Measurements from ENCODE around the gene PFN3. TPM values are rescaled to one million over a fixed set of nuclear protein-coding genes. Genes with fewer than 3 reads are reported as not detected.
A peak's percentile ranks its signal among the peaks of the same experiment; 100 is the strongest.

PFN3 gene
- total RNA-seq, 1 experiment from 2014 or later, result 0.48 TPM

DNA sequence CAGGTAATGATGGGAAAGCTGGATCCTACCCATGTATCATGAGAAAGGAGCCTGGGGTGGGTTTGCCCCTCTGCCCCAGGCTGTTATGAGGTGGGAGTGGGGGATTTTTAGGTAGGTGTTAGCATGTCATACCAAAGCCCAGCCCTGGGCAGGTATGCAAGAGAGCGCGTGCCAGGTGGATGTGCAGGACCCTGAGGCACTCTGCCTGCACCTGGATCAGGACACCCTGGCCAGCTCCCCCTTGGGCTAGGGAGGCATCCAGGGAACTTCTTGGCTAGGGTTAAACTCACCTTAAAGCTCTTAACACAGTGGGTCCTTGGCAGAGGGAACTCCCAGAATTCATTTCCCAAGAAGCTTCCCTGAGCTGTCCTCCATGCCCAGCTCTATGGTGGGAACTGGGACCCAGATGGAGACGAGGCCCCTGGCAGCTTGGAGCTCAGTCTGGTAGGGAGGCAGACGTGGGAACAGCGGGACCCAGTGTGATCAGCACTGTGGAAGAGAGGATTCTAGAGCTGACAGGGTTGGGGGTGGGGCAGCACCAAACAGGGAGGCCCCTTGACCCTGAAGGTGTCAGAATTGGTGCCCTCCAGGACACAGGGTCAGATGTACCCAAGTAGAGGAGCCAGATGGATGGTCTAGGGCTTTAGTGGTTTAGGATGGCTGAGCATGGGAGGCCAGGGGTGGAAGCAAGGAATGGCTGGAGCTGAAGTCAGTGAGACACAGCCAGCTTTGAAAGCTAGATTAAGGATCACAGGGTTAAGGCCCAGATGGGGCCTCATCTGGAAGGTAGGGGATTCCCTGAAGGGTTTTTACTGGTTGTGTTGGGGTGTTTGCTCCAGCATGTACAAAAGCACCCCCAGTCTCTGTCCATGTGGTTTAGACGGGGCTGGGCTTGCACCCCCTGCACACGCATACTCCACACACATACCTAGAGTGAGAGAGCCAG, 43.9 kb upstream of the PFN3 start:
- H3K27ac Mint-ChIP-seq, result no peak overlapping the region
- peak overlapping the region; percentile 10; the same call in 1 of the 2 replicates for H3K4me3 Mint-ChIP-seq
- TF ChIP-seq ZNF232 (CRISPR knock-in tag; IDR thresholded peaks at IDR 0.05) (0 out of 2 replicates have a peak, but pooled peaks have one; percentile 48), ZBTB21 (CRISPR knock-in tag; IDR thresholded peaks at IDR 0.05; ENCODE audit: borderline replicate concordance) (0 out of 2 replicates have a peak, but pooled peaks have one; percentile 41), TEAD4 (CRISPR knock-in tag; IDR thresholded peaks at IDR 0.05) (no peak), ARID4B (CRISPR knock-in tag; IDR thresholded peaks at IDR 0.05; ENCODE audit: borderline replicate concordance) (peak; percentile 31; the same call in 1 of the 2 replicates), KAT7 (CRISPR knock-in tag; IDR thresholded peaks at IDR 0.05; ENCODE audit: borderline replicate concordance) (no peak), ZNF512 (CRISPR knock-in tag; IDR thresholded peaks at IDR 0.05; ENCODE audit: borderline replicate concordance) (0 out of 2 replicates have a peak, but pooled peaks have one; percentile 8), EMX1 (CRISPR knock-in tag; IDR thresholded peaks at IDR 0.05) (0 out of 2 replicates have a peak, but pooled peaks have one; percentile 33)
- DNase-seq (ENCODE audit: low spot score), result no peak
- CTCF ChIA-PET, result interaction anchor here (0.6 to 15.8 kb wide), 13 partner anchors 7 to 332 kb away, joined by 3 to 171 read pairs (median 4); partner anchors contain the start of gene MXD3
- H3K9me3 Mint-ChIP-seq, result peaks cover 4% of the 10 kb centered on the region
- peaks cover 7% of the 10 kb centered on the region for H3K36me3 Mint-ChIP-seq
- H3K27me3 Mint-ChIP-seq (ENCODE audit: low read depth), result peaks cover 30% of the 10 kb centered on the region
- POLR2A ChIA-PET, result interaction anchor here (0.9 to 4.9 kb wide), 6 partner anchors 8 to 74 kb away, joined by 4 to 19 read pairs (median 5); partner anchors contain the start of gene GRK6
- H3K4me1 Mint-ChIP-seq, result peaks cover 47% of the 10 kb centered on the region
- ATAC-seq, result no peak

DNA sequence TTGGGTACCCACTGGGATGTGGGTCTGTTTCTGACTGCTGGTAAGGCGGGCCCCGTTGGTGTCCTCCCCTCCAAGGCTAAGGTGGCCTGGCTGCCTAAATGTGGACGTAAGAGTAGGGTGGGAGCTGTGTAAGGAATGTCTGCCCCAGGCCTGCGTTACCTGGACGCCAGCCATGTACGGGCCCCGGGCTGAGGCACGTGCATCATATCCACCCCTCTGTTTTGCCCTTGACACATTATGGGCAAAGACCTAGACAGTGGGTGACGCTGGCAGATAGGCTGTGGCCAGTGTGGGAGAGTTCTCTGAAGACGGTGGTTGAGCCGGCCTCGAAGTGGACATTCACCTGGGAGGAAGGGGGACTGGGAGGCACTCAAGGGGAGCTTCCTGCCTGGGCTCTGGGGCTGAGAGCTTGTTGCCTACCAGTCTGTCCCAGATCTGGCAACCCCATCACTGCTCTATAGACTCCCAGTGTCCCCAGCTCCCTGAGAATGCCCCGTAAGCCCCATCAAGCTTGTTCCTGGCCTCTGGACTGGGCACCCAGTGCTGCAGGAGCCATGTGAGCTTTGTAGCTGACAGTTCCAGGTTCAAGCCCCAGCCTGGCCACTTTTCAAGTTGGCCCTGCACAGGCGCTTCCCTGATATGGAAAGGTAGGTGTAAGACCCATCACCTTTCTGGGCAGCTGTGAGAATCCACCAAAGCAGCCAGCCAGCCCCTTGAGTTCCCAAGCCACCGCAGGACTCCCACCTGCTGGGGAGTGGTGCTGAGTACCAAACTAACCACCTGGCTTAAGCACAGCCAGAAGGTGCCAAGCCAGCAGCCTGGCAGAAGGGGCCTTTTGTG, 42.9 kb upstream of the PFN3 start:
- CTCF ChIA-PET, result interaction anchor here (0.7 to 15.8 kb wide), 10 partner anchors 12 to 331 kb away, joined by 3 to 171 read pairs (median 31); partner anchors contain the start of genes GRK6 and MXD3
- Mint-ChIP-seq H3K36me3 (peaks cover 13% of the 10 kb centered on the region), H3K27ac (no peak overlapping the region), H3K9me3 (peaks cover 4% of the 10 kb centered on the region), H3K4me3 (no peak overlapping the region), H3K27me3 (ENCODE audit: low read depth) (peaks cover 22% of the 10 kb centered on the region), H3K4me1 (peaks cover 39% of the 10 kb centered on the region)
- POLR2A ChIA-PET, result interaction anchor here (0.9 to 4.9 kb wide), 4 partner anchors 9 to 53 kb away, joined by 4 to 19 read pairs (median 5); partner anchors contain the start of gene GRK6
- no peak for DNase-seq (ENCODE audit: low spot score)
- no peak for ATAC-seq
- no peak for TF ChIP-seq IRF2 (CRISPR knock-in tag; IDR thresholded peaks at IDR 0.05; ENCODE audit: borderline replicate concordance, low read depth)
- TF ChIP-seq FOXP4 (CRISPR knock-in tag; IDR thresholded peaks at IDR 0.05), result no peak
- no peak for TF ChIP-seq PRRX2 (CRISPR knock-in tag; IDR thresholded peaks at IDR 0.05)
- no peak for TF ChIP-seq E2F5 (CRISPR knock-in tag; IDR thresholded peaks at IDR 0.05)
- no peak for TF ChIP-seq ZBTB43 (CRISPR knock-in tag; IDR thresholded peaks at IDR 0.05)
- TF ChIP-seq NR1H2 (CRISPR knock-in tag; IDR thresholded peaks at IDR 0.05), result no peak
- TF ChIP-seq, protein P1, sequence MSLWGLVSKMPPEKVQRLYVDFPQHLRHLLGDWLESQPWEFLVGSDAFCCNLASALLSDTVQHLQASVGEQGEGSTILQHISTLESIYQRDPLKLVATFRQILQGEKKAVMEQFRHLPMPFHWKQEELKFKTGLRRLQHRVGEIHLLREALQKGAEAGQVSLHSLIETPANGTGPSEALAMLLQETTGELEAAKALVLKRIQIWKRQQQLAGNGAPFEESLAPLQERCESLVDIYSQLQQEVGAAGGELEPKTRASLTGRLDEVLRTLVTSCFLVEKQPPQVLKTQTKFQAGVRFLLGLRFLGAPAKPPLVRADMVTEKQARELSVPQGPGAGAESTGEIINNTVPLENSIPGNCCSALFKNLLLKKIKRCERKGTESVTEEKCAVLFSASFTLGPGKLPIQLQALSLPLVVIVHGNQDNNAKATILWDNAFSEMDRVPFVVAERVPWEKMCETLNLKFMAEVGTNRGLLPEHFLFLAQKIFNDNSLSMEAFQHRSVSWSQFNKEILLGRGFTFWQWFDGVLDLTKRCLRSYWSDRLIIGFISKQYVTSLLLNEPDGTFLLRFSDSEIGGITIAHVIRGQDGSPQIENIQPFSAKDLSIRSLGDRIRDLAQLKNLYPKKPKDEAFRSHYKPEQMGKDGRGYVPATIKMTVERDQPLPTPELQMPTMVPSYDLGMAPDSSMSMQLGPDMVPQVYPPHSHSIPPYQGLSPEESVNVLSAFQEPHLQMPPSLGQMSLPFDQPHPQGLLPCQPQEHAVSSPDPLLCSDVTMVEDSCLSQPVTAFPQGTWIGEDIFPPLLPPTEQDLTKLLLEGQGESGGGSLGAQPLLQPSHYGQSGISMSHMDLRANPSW (CRISPR knock-in tag; conservative IDR thresholded peaks at IDR 0.05; ENCODE audit: low read depth), result no peak
- TF ChIP-seq MXD4 (CRISPR knock-in tag; IDR thresholded peaks at IDR 0.05; ENCODE audit: borderline replicate concordance), result no peak
- no peak for TF ChIP-seq CREM (CRISPR knock-in tag; IDR thresholded peaks at IDR 0.05)
- TF ChIP-seq JUN (CRISPR knock-in tag; IDR thresholded peaks at IDR 0.05), result no peak
